Right cardiac atrium (tissue), 5 donors: ENCODE results near the gene DOCK9. TPM values are rescaled to one million over a fixed set of nuclear protein-coding genes. Genes with fewer than 3 reads are reported as not detected.
A peak's percentile ranks its signal among the peaks of the same experiment; 100 is the strongest.

Experiments
- ATAC-seq, 2 donors: fragments of 200-7000 bp; cut with Tn5 transposase; one replicate each; pipeline versions ENCODE4 v1.8.0 to v1.9.1; 2020; ENCODE audit warnings: moderate library complexity in 2 of 2, mild to moderate bottlenecking in 1 of 2
- DNase-seq, 3 donors: peaks; one replicate each; pipeline ENCODE4 v3.0.0-alpha.2; 2020
- H3K27ac ChIP-seq: one replicate; pipeline ENCODE4 v1.5.1; 2013; ENCODE audit warnings: mild to moderate bottlenecking, low read length, control low read depth, moderate library complexity
- H3K27me3 ChIP-seq: one replicate; pipeline ENCODE4 v1.6.1; 2013; ENCODE audit not compliant: control insufficient read depth, insufficient read depth
- H3K4me1 ChIP-seq: one replicate; pipeline ENCODE4 v1.6.1; 2013; ENCODE audit warnings: low read length; ENCODE audit not compliant: control insufficient read depth, insufficient read depth
- H3K4me3 ChIP-seq: one replicate; pipeline ENCODE4 v1.5.1; 2013; ENCODE audit warnings: low read length, control low read depth
- H3K9me3 ChIP-seq: one replicate; pipeline ENCODE4 v1.6.1; 2013; ENCODE audit warnings: low read length; ENCODE audit not compliant: control insufficient read depth
- WGBS: extraction: QIAGEN DNeasy Blood & Tissue Kit; methylation state at CpG from one replicate; pipeline ENCODE4 v1.1.7; 2013; 5-methylcytosine and 5-hydroxymethylcytosine counted together
- intact Hi-C, 4 donors: fragments of 100-400 bp; cut with DNase I; formaldehyde crosslinking; loops; one replicate each; pipeline versions ENCODE4 v1.11.0 to v1.14.0; 2022 to 2023
- polyA plus RNA-seq: library from polyadenylated mRNA; stranded (reverse); fragments of 200-250 nt; gene quantifications from one replicate; pipeline ENCODE4 v1.2.3, GENCODE V29; 2013
- total RNA-seq, 4 donors: library from RNA; stranded (reverse); fragmentation: NEBNext Ultra II Directional; extraction: Animal tissue kit (Norgen Biotek cat#: 25700); gene quantifications; one replicate each; pipeline ENCODE4 v1.2.1, GENCODE V29; 2021
- donor health status: healthy with polysubstance abuse.
- donor health status: DM: no; HTN: yes; CAD: no.
- donor health status: DM: no; HTN: no; CAD: no.
- donor health status: DM: no; HTN: yes; CAD: no; lungs with severe emphysema.
- donor health status: DM: yes; HTN: yes; CAD: no.

The DOCK9 gene
- total and polyA plus RNA-seq, 5 donors, result 26.8 to 59.7 (median 55.4) TPM

DNA sequence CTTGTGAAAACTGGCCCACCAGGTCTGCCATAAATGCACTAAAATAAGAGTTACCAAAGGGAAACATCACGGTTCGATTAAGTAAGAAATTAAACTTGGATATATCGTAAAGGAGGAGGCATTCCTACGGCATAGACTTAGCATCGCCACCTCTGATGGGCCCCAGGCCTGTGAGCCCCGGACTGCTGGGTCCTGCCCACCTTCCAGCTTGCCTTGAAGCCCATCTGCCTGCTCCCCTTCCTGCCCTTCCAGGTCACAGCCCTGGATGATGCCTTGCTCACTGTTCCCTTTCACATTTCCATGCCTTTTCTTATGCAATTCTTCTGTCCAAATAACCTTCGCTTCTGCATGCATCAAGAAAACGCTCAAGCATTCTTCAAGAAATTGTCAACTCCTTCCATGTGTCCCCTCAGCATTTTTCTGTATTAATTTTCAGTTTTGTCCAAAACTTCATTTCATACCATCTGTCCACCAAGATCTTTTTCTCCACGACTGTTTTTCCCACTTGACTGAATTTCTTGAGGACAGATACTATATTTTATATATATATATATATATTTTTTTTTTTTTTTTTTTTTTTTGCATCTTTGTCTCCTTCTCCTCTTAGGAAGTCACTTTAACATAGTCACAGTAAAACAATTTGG, 91.2 kb downstream of the DOCK9 start:
- no peaks in the 10 kb centered on the region for H3K9me3 ChIP-seq
- DNase-seq, result no peak
- intact Hi-C loops, result no loop called here
- no peaks in the 10 kb centered on the region for H3K27me3 ChIP-seq
- no peak overlapping the region for H3K4me3 ChIP-seq
- H3K4me1 ChIP-seq, result peaks cover 3% of the 10 kb centered on the region
- WGBS, result 97% methylated on average over 9 of the region's 9 CpGs
- no peak overlapping the region for H3K27ac ChIP-seq
- ATAC-seq, result no peak

DNA sequence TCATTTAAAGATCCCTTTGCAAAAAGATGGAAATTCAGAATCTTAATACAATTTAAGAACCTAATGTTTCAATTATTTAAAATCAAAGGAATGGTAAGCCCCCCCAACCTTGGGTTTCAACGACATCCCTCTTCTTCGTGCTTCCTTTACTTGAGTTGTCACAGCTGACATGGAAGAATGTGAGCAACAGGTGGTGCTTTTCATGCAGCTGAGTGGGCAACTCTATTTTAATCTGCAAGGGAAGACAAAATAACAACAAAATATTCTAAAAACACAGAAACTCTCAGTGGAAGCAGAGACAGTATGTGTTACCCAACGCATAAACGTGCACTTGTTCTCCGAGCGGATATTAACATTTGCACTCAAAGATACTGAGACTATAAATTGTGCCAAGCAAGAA, 92.3 kb downstream of the DOCK9 start:
- no peaks in the 10 kb centered on the region for H3K4me1 ChIP-seq
- H3K4me3 ChIP-seq, result no peak overlapping the region
- 91% methylated on average over 6 of the region's 6 CpGs for WGBS
- ATAC-seq (no peak), DNase-seq (no peak)
- H3K9me3 ChIP-seq, result no peaks in the 10 kb centered on the region
- intact Hi-C loops, result no loop called here
- H3K27ac ChIP-seq, result no peak overlapping the region
- no peaks in the 10 kb centered on the region for H3K27me3 ChIP-seq

DNA sequence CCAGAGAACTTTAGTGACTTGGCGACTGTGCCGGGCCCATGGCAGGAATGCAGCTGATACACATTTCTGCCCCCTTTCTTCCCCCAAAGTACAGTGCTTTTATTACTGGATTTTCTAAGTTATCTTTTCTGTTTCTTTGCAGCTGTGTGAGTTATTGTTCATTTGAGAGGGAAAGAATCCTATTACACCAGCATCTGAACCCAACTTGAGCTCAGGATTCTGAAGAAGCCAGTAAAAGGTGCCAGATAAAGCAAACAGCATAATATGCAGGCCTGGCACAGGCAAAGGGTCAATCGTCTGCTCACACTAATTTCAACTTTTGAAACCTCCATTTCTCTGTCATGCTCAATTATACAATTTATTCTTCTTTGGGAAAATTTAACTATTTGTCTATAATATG, 93.9 kb downstream of the DOCK9 start:
- no peak for ATAC-seq
- no peak for DNase-seq
- no peak overlapping the region for H3K4me3 ChIP-seq
- no peaks in the 10 kb centered on the region for H3K4me1 ChIP-seq
- no peak overlapping the region for H3K27ac ChIP-seq
- no peaks in the 10 kb centered on the region for H3K27me3 ChIP-seq
- intact Hi-C loops, result no loop called here
- WGBS, result 45% methylated on average over 3 of the region's 3 CpGs
- H3K9me3 ChIP-seq, result no peaks in the 10 kb centered on the region

DNA sequence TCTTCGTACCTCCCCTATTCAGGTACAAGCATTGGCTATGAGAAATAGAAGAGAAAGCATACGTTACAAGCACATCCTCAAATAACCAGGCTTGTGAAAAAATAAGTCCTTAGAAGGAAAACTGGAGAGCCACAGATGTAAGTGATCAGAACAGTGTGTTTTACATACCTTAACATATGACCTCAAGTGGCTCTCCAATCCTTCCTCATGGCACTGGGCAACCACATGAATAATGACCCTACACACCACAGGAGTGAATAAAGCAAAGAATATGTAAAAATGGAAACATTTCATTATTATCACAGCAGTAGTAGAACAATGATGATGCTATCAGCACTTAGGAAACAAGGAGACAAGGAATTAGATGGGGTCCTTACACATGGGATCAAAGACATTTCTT, 96.5 kb downstream of the DOCK9 start:
- 84% methylated on average over 2 of the region's 2 CpGs for WGBS
- intact Hi-C loops, result no loop called here
- DNase-seq (no peak), ATAC-seq (peak in 1 of 2 donors; percentile 14)
- no peak overlapping the region for H3K4me3 ChIP-seq
- no peaks in the 10 kb centered on the region for H3K27me3 ChIP-seq
- no peak overlapping the region for H3K27ac ChIP-seq
- no peaks in the 10 kb centered on the region for H3K4me1 ChIP-seq
- H3K9me3 ChIP-seq, result no peaks in the 10 kb centered on the region

DNA sequence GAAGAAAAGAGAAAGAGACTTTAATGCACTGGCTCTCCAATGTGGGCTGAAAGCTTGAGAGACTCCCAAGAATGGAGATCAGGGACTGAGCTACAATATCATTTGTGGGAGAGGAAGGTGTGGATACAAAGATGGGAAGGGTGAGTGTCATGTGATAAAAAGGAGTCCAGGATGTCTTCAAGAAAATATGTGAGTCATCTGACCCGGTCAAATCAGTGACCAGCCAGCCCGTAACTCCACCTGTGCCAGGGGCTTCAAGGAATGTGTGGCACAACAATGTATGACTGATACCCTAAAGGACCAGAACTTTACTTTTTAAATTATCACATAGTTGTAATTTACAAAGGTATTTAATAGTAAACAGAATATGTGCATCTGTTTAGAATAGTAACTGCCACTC, 97.2 kb downstream of the DOCK9 start:
- intact Hi-C loops, result no loop called here
- no peaks in the 10 kb centered on the region for H3K4me1 ChIP-seq
- ATAC-seq (no peak), DNase-seq (no peak)
- no peaks in the 10 kb centered on the region for H3K9me3 ChIP-seq
- H3K4me3 ChIP-seq, result no peak overlapping the region
- no peak overlapping the region for H3K27ac ChIP-seq
- WGBS, result 81% methylated on average over 2 of the region's 2 CpGs
- H3K27me3 ChIP-seq, result no peaks in the 10 kb centered on the region

DNA sequence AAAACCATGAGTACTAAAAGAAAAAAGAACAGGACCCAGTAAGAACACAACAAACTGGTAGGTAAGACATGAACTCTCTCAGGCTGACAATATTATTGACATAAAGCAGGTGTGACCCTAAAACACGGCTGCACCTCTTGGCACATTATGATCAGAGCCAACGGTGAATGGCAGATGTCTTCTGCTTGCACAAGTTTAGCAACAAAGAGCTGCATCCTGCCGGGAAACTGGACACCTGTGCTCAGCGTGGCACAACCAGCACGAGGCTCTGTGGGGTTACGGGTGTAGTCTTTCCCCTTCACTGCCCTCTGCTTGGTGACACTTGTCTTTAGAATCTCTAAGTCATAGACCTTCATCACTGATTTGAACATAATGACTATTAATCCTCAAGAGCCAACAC, 97.9 kb downstream of the DOCK9 start:
- H3K4me3 ChIP-seq, result no peak overlapping the region
- no peaks in the 10 kb centered on the region for H3K27me3 ChIP-seq
- H3K27ac ChIP-seq, result no peak overlapping the region
- intact Hi-C loops, result loop anchor here in 1 of 4 donors (10.0 kb wide), 1 partner anchor 155 kb away; no protein-coding TSS in a partner anchor
- 72% methylated on average over 6 of the region's 6 CpGs for WGBS
- DNase-seq, result no peak
- no peaks in the 10 kb centered on the region for H3K4me1 ChIP-seq
- H3K9me3 ChIP-seq, result no peaks in the 10 kb centered on the region
- ATAC-seq, result no peak

DNA sequence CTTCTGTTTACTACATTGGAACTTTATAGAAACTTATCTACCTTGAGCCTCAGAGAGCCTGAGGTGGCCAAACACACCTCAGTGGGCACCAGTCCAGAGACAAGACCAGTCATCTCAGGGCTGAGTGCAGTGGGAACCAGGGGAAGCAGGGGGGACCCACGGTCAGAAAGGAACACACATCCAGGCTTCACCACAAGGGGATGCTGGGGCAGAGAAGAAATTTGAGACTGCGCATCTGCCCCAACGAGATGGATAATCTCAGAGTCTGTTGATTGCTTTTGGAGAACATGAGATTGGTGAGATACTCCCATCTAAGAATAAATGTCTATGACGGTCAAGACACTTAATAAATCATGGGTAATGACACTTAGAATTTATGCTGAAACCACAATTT, 98.7 kb downstream of the DOCK9 start:
- H3K27ac ChIP-seq, result no peak overlapping the region
- ATAC-seq (no peak), DNase-seq (no peak)
- H3K9me3 ChIP-seq, result no peaks in the 10 kb centered on the region
- no peak overlapping the region for H3K4me3 ChIP-seq
- H3K27me3 ChIP-seq, result no peaks in the 10 kb centered on the region
- 74% methylated on average over 4 of the region's 4 CpGs for WGBS
- H3K4me1 ChIP-seq, result no peaks in the 10 kb centered on the region
- intact Hi-C loops, result loop anchor here in 1 of 4 donors (10.0 kb wide), 1 partner anchor 156 kb away; no protein-coding TSS in a partner anchor

DNA sequence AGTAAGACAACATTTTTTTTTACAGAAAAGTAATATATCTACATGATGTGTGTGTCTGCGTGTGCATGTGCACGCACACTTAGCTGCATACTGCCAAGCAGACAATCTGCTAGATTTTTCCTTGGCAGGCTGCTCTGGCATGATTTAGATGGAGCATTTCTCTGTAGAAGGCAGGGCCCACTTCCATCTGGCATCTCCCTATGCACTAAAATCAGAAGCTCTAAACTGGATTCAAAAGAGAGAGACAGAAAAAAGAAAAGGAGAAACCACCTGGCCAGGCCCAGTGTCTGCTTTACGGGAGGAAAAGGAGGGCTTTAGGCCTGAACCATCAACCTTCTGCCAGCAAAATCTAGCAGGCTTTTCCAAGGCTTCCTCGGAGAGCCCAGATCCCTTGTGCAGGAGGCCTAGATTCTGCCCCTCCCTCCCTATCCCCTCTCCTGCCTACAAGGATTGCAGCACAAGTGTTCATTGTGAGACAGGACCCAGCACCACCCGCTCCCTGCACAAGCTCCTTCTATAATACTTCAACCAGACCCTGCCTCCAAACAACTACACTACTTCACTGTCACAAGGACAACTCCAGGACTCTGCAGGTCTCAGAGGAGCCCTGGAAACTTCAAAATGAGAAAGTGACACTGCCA, 99.3 kb downstream of the DOCK9 start:
- H3K4me1 ChIP-seq, result no peaks in the 10 kb centered on the region
- H3K4me3 ChIP-seq, result no peak overlapping the region
- DNase-seq (peak in 1 of 3 donors; percentile 62), ATAC-seq (peak; percentile 33 to 58)
- H3K9me3 ChIP-seq, result no peaks in the 10 kb centered on the region
- no peaks in the 10 kb centered on the region for H3K27me3 ChIP-seq
- intact Hi-C loops, result loop anchor here in 1 of 4 donors (10.0 kb wide), 1 partner anchor 156 kb away; no protein-coding TSS in a partner anchor
- 55% methylated on average over 5 of the region's 5 CpGs for WGBS
- no peak overlapping the region for H3K27ac ChIP-seq

DNA sequence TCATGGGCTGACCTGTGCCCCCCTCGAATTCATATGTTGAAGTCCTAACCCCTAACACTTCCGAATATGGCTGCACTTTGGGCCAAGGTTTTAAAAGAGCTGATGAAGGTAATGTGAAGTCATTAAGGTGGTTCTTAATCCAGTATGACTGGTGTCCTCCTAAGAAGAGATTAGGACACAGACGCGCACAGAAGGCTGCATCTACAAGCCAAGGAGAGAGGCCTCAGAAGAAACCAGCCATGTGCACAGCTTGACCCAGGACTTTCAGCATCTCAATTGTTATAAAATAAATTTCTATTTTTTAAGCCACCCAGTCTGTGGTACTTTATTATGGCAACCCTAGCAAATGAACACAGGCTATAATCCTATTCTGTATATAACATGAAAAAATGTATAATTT, 99.9 kb downstream of the DOCK9 start:
- ATAC-seq, result no peak
- intact Hi-C loops, result loop anchor here in 1 of 4 donors (10.0 kb wide), 1 partner anchor 157 kb away; no protein-coding TSS in a partner anchor

DNA sequence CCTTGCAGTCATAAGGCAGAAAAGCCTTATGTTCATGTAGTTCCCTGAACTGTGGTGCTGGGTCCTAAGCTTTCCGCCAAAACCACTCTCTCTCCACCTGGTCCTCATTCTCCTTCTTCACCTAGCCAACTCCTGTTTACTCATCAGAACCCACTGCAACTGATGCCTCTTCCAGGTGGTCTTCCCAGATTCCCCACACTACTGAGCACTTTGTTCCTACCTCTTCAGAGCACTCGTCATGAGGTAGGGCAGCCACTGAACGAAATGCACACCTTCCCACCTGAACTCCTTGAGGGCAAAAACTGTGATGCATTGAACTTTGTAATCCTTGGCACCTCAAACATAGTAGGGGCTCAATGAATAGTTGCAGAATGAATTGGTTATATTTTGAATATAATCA, 100.4 kb downstream of the DOCK9 start:
- H3K4me3 ChIP-seq, result no peak overlapping the region
- no peak overlapping the region for H3K27ac ChIP-seq
- intact Hi-C loops, result loop anchor here in 1 of 4 donors (10.0 kb wide), 1 partner anchor 157 kb away; no protein-coding TSS in a partner anchor
- DNase-seq (no peak), ATAC-seq (no peak)
- 94% methylated on average over 3 of the region's 3 CpGs for WGBS
- H3K27me3 ChIP-seq, result no peaks in the 10 kb centered on the region
- no peaks in the 10 kb centered on the region for H3K9me3 ChIP-seq
- no peaks in the 10 kb centered on the region for H3K4me1 ChIP-seq

More for the DNA sequence above, 99.9 kb downstream of the DOCK9 start:
- no peaks in the 10 kb centered on the region for H3K9me3 ChIP-seq
- H3K27me3 ChIP-seq, result no peaks in the 10 kb centered on the region
- no peak overlapping the region for H3K27ac ChIP-seq
- no peak overlapping the region for H3K4me3 ChIP-seq
- 80% methylated on average over 4 of the region's 4 CpGs for WGBS
- H3K4me1 ChIP-seq, result no peaks in the 10 kb centered on the region
- DNase-seq, result no peak

DNA sequence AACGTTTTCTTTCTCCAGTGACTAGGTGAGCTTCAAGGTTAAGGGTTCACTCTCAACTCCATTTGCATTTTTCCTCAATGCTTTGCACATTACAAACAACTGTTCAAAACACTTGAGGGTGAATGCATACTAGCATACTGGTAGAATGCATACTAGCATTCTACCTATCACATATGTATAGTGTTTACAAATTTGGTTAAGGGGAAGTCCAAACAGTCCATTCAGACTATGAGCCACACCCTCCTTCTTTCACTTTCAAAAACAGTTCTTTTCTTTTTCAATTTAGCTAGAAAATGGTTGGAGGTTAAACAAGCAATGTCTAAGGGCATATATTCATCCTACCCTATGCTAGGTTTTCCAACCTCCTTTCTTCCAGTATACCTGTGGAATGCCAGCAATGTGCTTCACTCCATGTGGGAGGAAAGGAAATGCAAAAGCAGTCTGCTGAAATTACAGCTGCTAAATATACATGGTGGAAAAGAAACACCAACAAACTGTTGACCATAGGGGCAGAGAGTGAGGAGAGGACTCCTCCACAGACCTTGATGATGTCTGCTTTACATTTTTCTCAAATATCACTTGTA, 102.6 kb downstream of the DOCK9 start:
- no peaks in the 10 kb centered on the region for H3K27me3 ChIP-seq
- H3K9me3 ChIP-seq, result no peaks in the 10 kb centered on the region
- no peak overlapping the region for H3K27ac ChIP-seq
- no peak for DNase-seq
- intact Hi-C loops, result loop anchor here in 1 of 4 donors (10.0 kb wide), 1 partner anchor 160 kb away; no protein-coding TSS in a partner anchor
- H3K4me3 ChIP-seq, result no peak overlapping the region
- no peaks in the 10 kb centered on the region for H3K4me1 ChIP-seq
- ATAC-seq, result no peak
- WGBS, result 65% methylated on average over 1 of the region's 1 CpG
